Neural progenitor cell (in vitro differentiated cells): ENCODE results near the gene TTYH3. TPM values are rescaled to one million over a fixed set of nuclear protein-coding genes. Genes with fewer than 3 reads are reported as not detected.

Experiments
- DNase-seq: peaks from one replicate; pipeline ENCODE4 v3.0.0-alpha.2; 2016; ENCODE audit warnings: low spot score
- H2AFZ ChIP-seq: fragments of 200-600 bp; sonication (generic); replicated peaks from 2 replicates; pipeline ENCODE4 v1.6.1; 2016; ENCODE audit warnings: antibody characterized with exemption
- H3F3A ChIP-seq: fragments of 200-600 bp; sonication (generic); 2 replicates; pipeline ENCODE4 v1.6.1; 2016; ENCODE audit warnings: antibody characterized with exemption, low read depth
- H3K27ac ChIP-seq: fragments of 200-600 bp; sonication (generic); 2 replicates; pipeline ENCODE4 v1.5.1; 2016; ENCODE audit warnings: mild to moderate bottlenecking
- H3K27me3 ChIP-seq: fragments of 200-600 bp; sonication (generic); 2 replicates; pipeline ENCODE4 v1.6.1; 2016; ENCODE audit warnings: mild to moderate bottlenecking, moderate library complexity
- H3K36me3 ChIP-seq: fragments of 200-600 bp; sonication (generic); 2 replicates; pipeline ENCODE4 v1.5.1; 2016
- H3K4me1 ChIP-seq: fragments of 200-600 bp; sonication (generic); 2 replicates; pipeline ENCODE4 v1.6.1; 2016; ENCODE audit warnings: mixed run types
- H3K4me2 ChIP-seq: fragments of 200-600 bp; sonication (generic); 2 replicates; pipeline ENCODE4 v1.6.1; 2016
- H3K4me3 ChIP-seq: fragments of 200-600 bp; sonication (generic); 2 replicates; pipeline ENCODE4 v1.5.1; 2016
- H3K79me2 ChIP-seq: fragments of 200-600 bp; sonication (generic); 2 replicates; pipeline ENCODE4 v1.6.1; 2016; ENCODE audit warnings: low read depth
- H3K9ac ChIP-seq: fragments of 200-600 bp; sonication (generic); 2 replicates; pipeline ENCODE4 v1.6.1; 2016
- H3K9me3 ChIP-seq: fragments of 200-600 bp; sonication (generic); 2 replicates; pipeline ENCODE4 v1.5.1; 2016; ENCODE audit warnings: low read depth
- H4K20me1 ChIP-seq: fragments of 200-600 bp; sonication (generic); 2 replicates; pipeline ENCODE4 v1.6.1; 2016; ENCODE audit warnings: low read depth
- H3K27ac Mint-ChIP-seq: 3 replicates; pipeline ENCODE4 v1.8.0; 2021; ENCODE audit warnings: mixed read lengths
- H3K27me3 Mint-ChIP-seq: 2 replicates; pipeline ENCODE4 v1.8.0; 2022; ENCODE audit warnings: low read depth, mild to moderate bottlenecking, inconsistent platforms, moderate library complexity, mixed read lengths; ENCODE audit not compliant: insufficient read depth
- H3K36me3 Mint-ChIP-seq: 3 replicates; pipeline ENCODE4 v1.8.0; 2021; ENCODE audit warnings: mixed read lengths
- H3K4me1 Mint-ChIP-seq: 3 replicates; pipeline ENCODE4 v1.8.0; 2021; ENCODE audit warnings: mixed read lengths
- H3K4me3 Mint-ChIP-seq: 3 replicates; pipeline ENCODE4 v1.8.0; 2021; ENCODE audit warnings: mild to moderate bottlenecking, moderate library complexity, mixed read lengths
- H3K9me3 Mint-ChIP-seq: 3 replicates; pipeline ENCODE4 v1.8.0; 2020; ENCODE audit warnings: mixed read lengths
- EZH2 ChIP-seq: fragments of 200-600 bp; sonication (generic); IDR thresholded peaks from 2 replicates; pipeline ENCODE4 v1.6.1; 2017; ENCODE audit warnings: antibody characterized with exemption, mild to moderate bottlenecking, moderate library complexity
- EZH2phosphoT487 ChIP-seq: fragments of 200-600 bp; sonication (generic); IDR thresholded peaks from 2 replicates; pipeline ENCODE4 v1.6.1; 2017; ENCODE audit warnings: antibody characterized with exemption
- total RNA-seq: library from RNA; depleted of rRNA; stranded (reverse); fragments of >200 nt; gene quantifications from 2 replicates; pipeline ENCODE4 v1.2.3, GENCODE V29; 2015; ENCODE audit warnings: low replicate concordance
- TF ChIP-seq, protein P1 (sequence below): fragments of 200-600 bp; sonication (generic); IDR thresholded peaks from 2 replicates; pipeline ENCODE4 v1.5.1; 2017; ENCODE audit warnings: antibody characterized with exemption, mild to moderate bottlenecking

TTYH3 gene
- total RNA-seq, 1 donor from 2014 or later, result 13.2 TPM

GRCh38 chr7:2655870-2656614 lies 24.3 kb downstream of the TTYH3 start:
- Histone ChIP-seq H2AFZ (no peak overlapping the region), H3K27ac (no peak overlapping the region), H3K4me1 (no peaks in the 10 kb centered on the region), H3K4me3 (no peak overlapping the region), H3K36me3 (no peaks in the 10 kb centered on the region), H3K27me3 (no peaks in the 10 kb centered on the region), H4K20me1 (no peaks in the 10 kb centered on the region), H3K4me2 (no peak overlapping the region), H3K79me2 (no peaks in the 10 kb centered on the region), H3F3A (no peaks in the 10 kb centered on the region), H3K9me3 (no peaks in the 10 kb centered on the region), H3K9ac (no peak overlapping the region)
- DNase-seq, result no peak
- TF ChIP-seq EZH2phosphoT487 (no peak), EZH2 (no peak)
- TF ChIP-seq, protein P1, sequence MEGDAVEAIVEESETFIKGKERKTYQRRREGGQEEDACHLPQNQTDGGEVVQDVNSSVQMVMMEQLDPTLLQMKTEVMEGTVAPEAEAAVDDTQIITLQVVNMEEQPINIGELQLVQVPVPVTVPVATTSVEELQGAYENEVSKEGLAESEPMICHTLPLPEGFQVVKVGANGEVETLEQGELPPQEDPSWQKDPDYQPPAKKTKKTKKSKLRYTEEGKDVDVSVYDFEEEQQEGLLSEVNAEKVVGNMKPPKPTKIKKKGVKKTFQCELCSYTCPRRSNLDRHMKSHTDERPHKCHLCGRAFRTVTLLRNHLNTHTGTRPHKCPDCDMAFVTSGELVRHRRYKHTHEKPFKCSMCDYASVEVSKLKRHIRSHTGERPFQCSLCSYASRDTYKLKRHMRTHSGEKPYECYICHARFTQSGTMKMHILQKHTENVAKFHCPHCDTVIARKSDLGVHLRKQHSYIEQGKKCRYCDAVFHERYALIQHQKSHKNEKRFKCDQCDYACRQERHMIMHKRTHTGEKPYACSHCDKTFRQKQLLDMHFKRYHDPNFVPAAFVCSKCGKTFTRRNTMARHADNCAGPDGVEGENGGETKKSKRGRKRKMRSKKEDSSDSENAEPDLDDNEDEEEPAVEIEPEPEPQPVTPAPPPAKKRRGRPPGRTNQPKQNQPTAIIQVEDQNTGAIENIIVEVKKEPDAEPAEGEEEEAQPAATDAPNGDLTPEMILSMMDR, result no peak
- no peak overlapping the region for H3K27ac Mint-ChIP-seq
- no peaks in the 10 kb centered on the region for H3K9me3 Mint-ChIP-seq
- peaks cover 2% of the 10 kb centered on the region for H3K4me1 Mint-ChIP-seq
- H3K27me3 Mint-ChIP-seq, result peaks cover 8% of the 10 kb centered on the region
- H3K4me3 Mint-ChIP-seq, result no peak overlapping the region
- peaks cover 9% of the 10 kb centered on the region for H3K36me3 Mint-ChIP-seq

DNA sequence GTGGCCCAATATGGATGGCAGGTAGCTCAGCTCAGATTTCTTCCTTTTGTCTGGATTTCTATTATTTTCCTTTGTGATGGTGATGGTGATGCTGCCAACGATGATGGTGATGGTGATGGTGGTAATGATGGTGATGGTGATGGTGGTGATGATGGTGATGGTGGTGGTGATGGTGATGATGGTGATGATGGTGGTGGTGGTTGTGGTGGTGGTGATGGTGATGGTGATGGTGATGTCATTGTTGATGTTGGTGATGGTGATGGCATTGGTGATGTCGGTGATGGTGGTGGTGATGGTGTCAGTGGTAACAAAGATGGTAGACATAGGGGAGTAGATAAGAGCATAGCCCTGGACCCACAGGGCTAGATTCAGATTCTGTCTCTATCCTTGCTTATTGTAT lies 25.4 kb downstream of the TTYH3 start:
- H4K20me1 ChIP-seq, result no peaks in the 10 kb centered on the region
- H3K9me3 Mint-ChIP-seq, result no peaks in the 10 kb centered on the region
- TF ChIP-seq, protein P1, result no peak
- TF ChIP-seq EZH2phosphoT487 (no peak), EZH2 (no peak)
- DNase-seq, result no peak
- no peaks in the 10 kb centered on the region for H3K27me3 ChIP-seq
- H3F3A ChIP-seq, result no peaks in the 10 kb centered on the region
- no peaks in the 10 kb centered on the region for H3K9me3 ChIP-seq
- no peaks in the 10 kb centered on the region for H3K4me1 ChIP-seq
- H3K4me2 ChIP-seq, result no peak overlapping the region
- H3K4me3 Mint-ChIP-seq, result no peak overlapping the region
- no peaks in the 10 kb centered on the region for H3K36me3 ChIP-seq
- no peak overlapping the region for H2AFZ ChIP-seq
- peak overlapping the region; percentile 0 for H3K27ac Mint-ChIP-seq
- peaks cover 6% of the 10 kb centered on the region for H3K36me3 Mint-ChIP-seq
- H3K79me2 ChIP-seq, result no peaks in the 10 kb centered on the region
- no peak overlapping the region for H3K9ac ChIP-seq
- no peak overlapping the region for H3K27ac ChIP-seq
- no peak overlapping the region for H3K4me3 ChIP-seq
- peaks cover 8% of the 10 kb centered on the region for H3K27me3 Mint-ChIP-seq
- H3K4me1 Mint-ChIP-seq, result no peaks in the 10 kb centered on the region

DNA sequence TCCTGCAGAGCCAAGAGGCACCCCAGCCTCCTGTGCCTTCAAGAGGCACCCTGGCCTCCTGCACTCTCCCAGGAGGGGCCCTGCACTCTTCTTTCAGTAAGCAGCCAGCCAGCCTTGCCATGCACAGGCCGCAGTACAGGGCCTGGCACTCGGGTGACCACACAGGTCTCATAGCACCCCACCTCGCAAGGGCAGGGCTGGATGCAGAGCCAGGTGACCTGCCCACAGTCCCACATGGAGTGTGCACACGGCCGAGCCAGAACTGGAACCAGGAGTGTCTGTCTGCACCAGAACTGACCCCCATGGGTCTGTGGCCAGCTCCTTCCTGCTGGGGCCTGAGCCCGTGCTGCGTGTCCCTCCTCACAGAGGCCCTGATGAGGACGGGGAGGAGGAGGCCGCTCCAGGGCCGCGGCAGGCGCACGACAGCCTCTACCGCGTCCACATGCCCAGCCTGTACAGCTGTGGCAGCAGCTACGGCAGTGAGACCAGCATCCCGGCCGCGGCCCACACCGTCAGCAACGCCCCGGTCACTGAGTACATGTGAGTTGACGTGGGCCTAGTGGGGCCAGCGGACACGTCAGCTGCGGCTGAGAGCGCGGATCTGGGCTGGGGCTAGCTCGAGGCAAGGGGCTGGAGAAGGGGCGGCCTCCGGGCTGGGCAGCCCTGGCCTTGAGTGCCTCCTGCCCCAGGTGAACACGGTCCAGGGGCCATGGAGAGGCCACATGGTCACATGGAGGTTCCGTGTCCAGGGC lies 26.3 kb downstream of the TTYH3 start:
- Histone ChIP-seq H3K27me3 (no peaks in the 10 kb centered on the region), H3K4me2 (no peak overlapping the region), H4K20me1 (no peaks in the 10 kb centered on the region), H3K4me1 (no peaks in the 10 kb centered on the region), H2AFZ (no peak overlapping the region), H3K27ac (no peak overlapping the region), H3K79me2 (no peaks in the 10 kb centered on the region), H3K9ac (no peak overlapping the region), H3K9me3 (no peaks in the 10 kb centered on the region), H3K36me3 (no peaks in the 10 kb centered on the region), H3K4me3 (no peak overlapping the region), H3F3A (no peaks in the 10 kb centered on the region)
- Mint-ChIP-seq H3K4me1 (no peaks in the 10 kb centered on the region), H3K36me3 (peaks cover 4% of the 10 kb centered on the region), H3K9me3 (no peaks in the 10 kb centered on the region), H3K27ac (no peak overlapping the region), H3K27me3 (peaks cover 8% of the 10 kb centered on the region), H3K4me3 (no peak overlapping the region)
- TF ChIP-seq, protein P1, result no peak
- TF ChIP-seq EZH2phosphoT487 (no peak), EZH2 (no peak)
- no peak for DNase-seq
